Fibroblast of skin of back (primary cell): ENCODE measurements around the gene SIRT5.
A peak's percentile ranks its signal among the peaks of the same experiment; 100 is the strongest.

Source experiments
- DNase-seq: peaks from one replicate; pipeline ENCODE4 v3.0.0-alpha.2; 2013

Gene SIRT5

GRCh38 chr6:13638014-13638413 is 63.6 kb downstream of the SIRT5 start:
- DNase-seq = no peak

DNA sequence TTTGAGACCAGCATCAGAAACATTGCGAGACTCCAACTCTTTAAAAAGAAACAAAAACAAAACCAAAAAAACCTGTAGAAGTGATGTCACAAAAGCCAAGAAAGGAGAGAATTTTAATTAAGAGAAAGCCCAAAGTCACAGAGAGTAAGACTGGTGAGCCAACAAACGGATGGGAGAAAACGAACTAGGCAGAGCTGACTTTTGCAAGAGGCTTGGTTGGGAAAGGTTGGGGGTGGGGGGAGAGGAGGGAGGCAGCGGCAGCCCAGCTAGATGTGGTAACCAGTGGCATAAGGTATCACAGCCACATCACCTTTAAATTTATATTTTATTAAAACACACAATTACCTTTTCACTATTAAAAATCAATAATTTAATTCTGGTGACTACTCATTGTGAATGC is 64.2 kb downstream of the SIRT5 start:
- no peak for DNase-seq

DNA sequence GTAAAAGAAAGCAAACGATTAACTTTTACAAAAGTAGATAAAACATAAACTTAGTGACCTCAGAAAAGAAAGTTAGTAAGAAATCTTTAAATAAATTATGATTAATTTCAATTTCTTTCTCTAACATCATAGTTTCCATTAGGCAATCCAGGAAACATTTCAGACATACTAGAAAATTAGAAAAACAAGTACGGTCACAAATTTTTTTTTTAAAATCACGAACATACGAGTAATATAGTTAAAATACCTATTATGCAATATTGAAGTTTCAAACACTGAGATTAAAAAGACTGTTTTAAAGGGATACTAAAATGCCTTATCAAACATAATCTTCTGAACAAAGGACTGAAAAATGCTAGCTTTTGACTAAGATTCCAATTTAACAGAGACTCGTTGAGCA is 66.9 kb downstream of the SIRT5 start:
- DNase-seq = peak; percentile 58

DNA sequence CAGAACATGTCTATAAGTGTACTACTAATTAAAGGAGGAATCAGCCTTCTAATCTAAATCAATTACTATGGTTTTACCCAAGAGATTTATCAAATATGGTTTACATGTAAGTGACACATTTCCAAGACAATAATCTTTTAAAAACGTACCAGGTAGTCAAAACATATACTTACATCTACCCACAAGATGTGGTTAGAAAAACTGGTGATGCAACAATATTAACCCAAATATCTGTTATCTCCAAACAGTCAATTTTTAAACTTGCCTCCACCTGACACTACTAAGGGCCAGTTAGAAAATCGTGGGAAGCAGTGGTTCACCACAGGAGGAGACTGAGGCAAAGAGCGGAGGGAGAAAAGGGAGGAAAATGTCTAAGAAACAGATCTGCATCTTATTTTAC is 68.7 kb downstream of the SIRT5 start:
- DNase-seq = no peak

DNA sequence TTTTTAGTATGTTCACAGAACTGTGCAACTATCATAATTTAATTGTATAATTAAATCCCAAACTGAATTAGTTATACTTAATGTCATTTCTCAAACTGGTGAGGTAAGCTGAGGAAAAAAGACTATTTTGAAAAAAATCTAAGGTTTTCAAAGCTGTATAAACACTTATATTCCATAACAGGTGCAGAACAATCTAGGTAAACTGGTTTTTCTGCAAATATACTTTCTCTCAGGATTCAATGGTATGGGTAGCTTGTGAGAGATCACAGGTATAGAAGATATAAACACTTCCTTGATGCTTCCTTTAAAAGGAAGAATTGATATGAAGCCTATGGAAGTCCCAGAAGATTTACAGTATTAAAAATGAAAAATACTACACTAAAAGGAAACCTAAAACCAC is 74.4 kb downstream of the SIRT5 start:
- DNase-seq = no peak

DNA sequence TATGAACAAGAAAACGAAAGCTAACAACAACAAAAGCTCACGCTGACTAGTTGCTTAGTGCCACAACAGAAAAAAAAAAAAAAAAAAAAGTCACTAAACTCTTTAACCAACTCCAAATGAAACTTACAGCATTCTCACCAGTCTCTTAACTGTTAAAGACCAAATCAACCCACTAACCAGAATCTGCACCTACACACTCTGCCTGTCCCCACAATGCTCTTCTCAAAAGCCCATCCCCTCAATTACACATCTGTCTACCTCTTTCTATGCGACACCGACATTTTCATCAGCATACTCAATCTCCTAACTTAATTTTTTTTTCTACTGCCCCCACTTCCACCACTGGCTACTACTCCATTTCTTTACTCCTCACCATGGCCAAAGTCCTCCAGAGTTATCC is 75.0 kb downstream of the SIRT5 start:
- DNase-seq = no peak

GRCh38 chr6:13653296-13653695 is 78.9 kb downstream of the SIRT5 start:
- peak; percentile 50 for DNase-seq

GRCh38 chr6:13654496-13654895 is 80.1 kb downstream of the SIRT5 start:
- no peak for DNase-seq

DNA sequence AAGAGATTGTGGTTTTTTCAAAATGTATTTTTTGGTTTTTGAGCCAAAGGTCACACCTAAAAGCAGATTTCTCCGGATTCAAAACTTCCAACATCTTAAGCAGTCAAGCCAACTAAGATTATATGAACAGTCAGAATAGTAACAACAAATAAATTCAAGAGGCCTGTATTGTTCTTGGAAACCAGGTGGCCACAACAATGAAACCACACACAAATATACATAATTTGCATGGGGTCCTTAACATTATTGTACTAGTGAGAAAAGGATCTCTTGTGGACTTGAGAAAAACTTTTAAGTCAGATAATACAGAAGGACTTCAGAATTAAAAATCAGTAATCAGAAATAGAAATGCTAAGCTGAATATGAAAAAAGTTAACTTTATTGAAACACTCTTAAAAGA is 81.3 kb downstream of the SIRT5 start:
- DNase-seq = no peak

- no peak for DNase-seq
Observed at GRCh38 chr6:13660273-13660672, 85.9 kb downstream of the SIRT5 start.

- no peak for DNase-seq
Observed at GRCh38 chr6:13660893-13661292, 86.5 kb downstream of the SIRT5 start.

GRCh38 chr6:13661647-13662046 is 87.2 kb downstream of the SIRT5 start:
- DNase-seq = no peak

- no peak for DNase-seq
Observed at GRCh38 chr6:13662651-13663334, 88.4 kb downstream of the SIRT5 start.

DNA sequence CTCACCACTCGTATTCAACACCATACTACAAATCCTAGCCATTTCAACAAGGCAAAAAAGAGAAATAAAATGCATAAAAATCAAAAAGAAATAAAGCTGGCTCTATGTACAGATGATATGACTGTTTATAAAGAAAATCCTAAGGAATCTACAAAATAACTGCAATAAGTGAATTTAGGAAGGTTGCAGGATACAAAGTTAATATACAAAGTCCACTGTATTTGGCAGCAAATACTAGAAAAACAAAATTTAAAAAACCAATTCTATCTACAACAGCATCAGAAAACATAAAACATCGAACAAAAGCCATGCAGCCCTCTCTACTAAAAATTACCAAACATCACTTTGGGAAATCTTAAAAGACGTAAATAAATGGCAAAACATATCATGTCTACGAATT is 89.6 kb downstream of the SIRT5 start:
- no peak for DNase-seq
